Nephron (organoid): ENCODE results near the gene RAB39B.
"Not testable (repeated sequence)": the region's sequence is repeated elsewhere in the genome, so short reads cannot be mapped to it uniquely, and the experiment has no call there.

Source experiments
- H3K27ac Mint-ChIP-seq, 3 experiments: 2 replicates each; pipeline ENCODE4 v1.8.0; 2020; ENCODE audit warnings: mixed read lengths in 3 of 3, mild to moderate bottlenecking in 2 of 3, moderate library complexity in 1 of 3
- H3K27me3 Mint-ChIP-seq: 2 replicates; pipeline ENCODE4 v1.8.0; 2021; ENCODE audit warnings: low read depth, mild to moderate bottlenecking, moderate library complexity, mixed read lengths
- H3K36me3 Mint-ChIP-seq: 2 replicates; pipeline ENCODE4 v1.8.0; 2020; ENCODE audit warnings: low read depth, mixed read lengths
- H3K4me1 Mint-ChIP-seq: 2 replicates; pipeline ENCODE4 v1.8.0; 2020; ENCODE audit warnings: mixed read lengths
- H3K4me3 Mint-ChIP-seq, 3 experiments: 2 replicates each; pipeline ENCODE4 v1.8.0; 2020; ENCODE audit warnings: mild to moderate bottlenecking in 3 of 3, mixed read lengths in 3 of 3, moderate library complexity in 2 of 3
- H3K9me3 Mint-ChIP-seq: 2 replicates; pipeline ENCODE4 v1.8.0; 2020; ENCODE audit warnings: mixed read lengths
- CTCF ChIP-seq, 3 experiments: fragments of 200-600 bp; sonication (generic); IDR thresholded peaks; one replicate each; pipeline ENCODE4 v1.5.0; 2021; ENCODE audit warnings: antibody characterized with exemption in 3 of 3; ENCODE audit not compliant: unreplicated experiment in 3 of 3

The RAB39B gene

GRCh38 chrX:155263854-155264628, at the start of gene RAB39B:
TSS of gene RAB39B (minus strand) at chrX:155264491. CDS start at chrX:155264288, 203 bp downstream.
- no peak within 1 kb of the TSS for H3K27ac Mint-ChIP-seq
- H3K4me3 Mint-ChIP-seq: peak within 1 kb of the TSS; percentile 69 to 83 (median 79)
- H3K9me3 Mint-ChIP-seq: peaks cover 12% of the 10 kb centered on the region
- H3K4me1 Mint-ChIP-seq: no peaks in the 10 kb centered on the region
- no peaks in the 10 kb centered on the region for H3K27me3 Mint-ChIP-seq
- no peak for TF ChIP-seq CTCF (IDR thresholded peaks at IDR 0.05; ENCODE audit: unreplicated experiment in 3 of 3)
- H3K36me3 Mint-ChIP-seq: no peaks in the 10 kb centered on the region

DNA sequence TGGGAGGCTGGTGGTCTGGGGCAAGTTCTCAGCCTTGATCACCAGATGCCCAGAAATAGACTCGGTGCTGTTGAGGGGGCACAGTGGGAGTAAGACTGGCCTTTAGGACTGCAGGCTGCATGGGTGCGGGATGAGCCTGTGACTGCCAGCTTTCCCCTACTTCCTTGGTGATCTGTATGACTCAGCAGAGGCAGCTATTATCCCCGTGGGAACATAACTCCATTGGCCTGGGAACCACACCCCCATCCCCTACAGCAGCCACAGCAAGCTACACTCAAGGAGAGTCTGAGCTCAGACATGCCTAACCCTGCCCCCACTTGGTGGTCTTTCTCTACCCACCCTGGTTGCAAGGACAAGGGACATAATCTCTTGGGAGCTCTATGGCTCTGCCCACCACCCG, 49.5 kb upstream of the RAB39B start:
- H3K9me3 Mint-ChIP-seq: peaks cover 56% of the 10 kb centered on the region
- H3K27me3 Mint-ChIP-seq: no peaks in the 10 kb centered on the region
- no peak for TF ChIP-seq CTCF (IDR thresholded peaks at IDR 0.05; ENCODE audit: unreplicated experiment in 3 of 3)
- H3K36me3 Mint-ChIP-seq: peaks cover 4% of the 10 kb centered on the region
- H3K4me3 Mint-ChIP-seq: no peak overlapping the region
- H3K4me1 Mint-ChIP-seq: no peaks in the 10 kb centered on the region
- no peak overlapping the region for H3K27ac Mint-ChIP-seq

GRCh38 chrX:155293771-155294170, 29.5 kb upstream of the RAB39B start:
- H3K36me3 Mint-ChIP-seq: peaks cover 4% of the 10 kb centered on the region
- no peak for TF ChIP-seq CTCF (IDR thresholded peaks at IDR 0.05; ENCODE audit: unreplicated experiment in 3 of 3)
- H3K9me3 Mint-ChIP-seq: peaks cover 25% of the 10 kb centered on the region
- no peak overlapping the region for H3K4me3 Mint-ChIP-seq
- no peaks in the 10 kb centered on the region for H3K27me3 Mint-ChIP-seq
- no peak overlapping the region for H3K27ac Mint-ChIP-seq
- H3K4me1 Mint-ChIP-seq: no peaks in the 10 kb centered on the region

DNA sequence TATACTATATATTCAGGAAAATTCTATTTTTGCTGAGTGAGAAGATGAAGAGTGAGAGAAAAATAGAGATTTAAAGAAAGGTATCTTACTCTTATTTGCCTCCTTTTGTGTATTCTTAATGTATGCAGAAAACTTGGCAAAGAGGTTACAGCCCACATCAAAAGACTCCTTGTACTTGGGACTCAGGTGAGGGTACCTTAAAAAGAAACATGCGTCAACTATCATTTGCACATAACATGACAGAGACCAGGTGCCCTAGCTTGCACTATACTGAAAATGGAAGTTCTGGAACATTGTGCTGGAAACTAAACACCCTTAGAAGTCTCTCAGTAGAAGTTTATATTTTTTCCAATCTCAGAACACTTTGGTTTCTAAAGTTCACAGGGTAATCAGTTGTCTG, 15.6 kb upstream of the RAB39B start:
- Mint-ChIP-seq H3K27me3 (no peaks in the 10 kb centered on the region), H3K4me1 (no peaks in the 10 kb centered on the region), H3K9me3 (peaks cover 6% of the 10 kb centered on the region), H3K36me3 (no peaks in the 10 kb centered on the region), H3K27ac (no peak overlapping the region), H3K4me3 (no peak overlapping the region)
- no peak for TF ChIP-seq CTCF (IDR thresholded peaks at IDR 0.05; ENCODE audit: unreplicated experiment in 3 of 3)

GRCh38 chrX:155270969-155271368, 6.7 kb upstream of the RAB39B start:
- no peak for TF ChIP-seq CTCF (IDR thresholded peaks at IDR 0.05; ENCODE audit: unreplicated experiment in 3 of 3)
- H3K27ac Mint-ChIP-seq: no peak overlapping the region
- no peaks in the 10 kb centered on the region for H3K4me1 Mint-ChIP-seq
- H3K36me3 Mint-ChIP-seq: no peaks in the 10 kb centered on the region
- H3K9me3 Mint-ChIP-seq: peaks cover 22% of the 10 kb centered on the region
- no peak overlapping the region for H3K4me3 Mint-ChIP-seq
- H3K27me3 Mint-ChIP-seq: no peaks in the 10 kb centered on the region

- not testable (repeated sequence) for H3K27ac Mint-ChIP-seq, H3K36me3 Mint-ChIP-seq, H3K27me3 Mint-ChIP-seq, H3K4me3 Mint-ChIP-seq, H3K4me1 Mint-ChIP-seq
- H3K9me3 Mint-ChIP-seq: peaks cover 22% of the 10 kb centered on the region
Observed at GRCh38 chrX:155267995-155268394, 3.7 kb upstream of the RAB39B start.
